PFSK-1 (cell line): Measurements from ENCODE around the gene PFN1.

Experiments used
- FOXP2 ChIP-seq: optimal IDR thresholded peaks from 2 replicates; pipeline ENCODE3; 2011; ENCODE audit warnings: borderline replicate concordance, control low read depth, inconsistent platforms; ENCODE audit not compliant: insufficient read depth; ENCODE audit errors: extremely low read length, extremely low read depth
- POLR2AphosphoS5 ChIP-seq: IDR thresholded peaks from 2 replicates; pipeline ENCODE4 v1.6.1; 2012; ENCODE audit warnings: low read depth, mild to moderate bottlenecking, control low read depth, low read length, moderate library complexity
- SIN3A ChIP-seq: IDR thresholded peaks from 2 replicates; pipeline ENCODE4 v1.6.1; 2012; ENCODE audit warnings: mild to moderate bottlenecking, low read length, moderate library complexity, borderline replicate concordance; ENCODE audit not compliant: insufficient read depth
- TAF1 ChIP-seq: IDR thresholded peaks from 2 replicates; pipeline ENCODE4 v1.6.1; 2012; ENCODE audit warnings: low read length, control low read depth, borderline replicate concordance; ENCODE audit not compliant: insufficient read depth
- TF ChIP-seq, protein P1 (sequence below), 2 experiments: IDR thresholded peaks; 2 replicates each; pipeline versions ENCODE4 v1.6.1 to v1.8.0; 2011 to 2012; ENCODE audit warnings: low read depth in 2 of 2, low read length in 2 of 2, control low read depth in 1 of 2, inconsistent platforms in 1 of 2, mild to moderate bottlenecking in 1 of 2, moderate library complexity in 1 of 2; ENCODE audit not compliant: insufficient read depth in 1 of 2

PFN1 gene

DNA sequence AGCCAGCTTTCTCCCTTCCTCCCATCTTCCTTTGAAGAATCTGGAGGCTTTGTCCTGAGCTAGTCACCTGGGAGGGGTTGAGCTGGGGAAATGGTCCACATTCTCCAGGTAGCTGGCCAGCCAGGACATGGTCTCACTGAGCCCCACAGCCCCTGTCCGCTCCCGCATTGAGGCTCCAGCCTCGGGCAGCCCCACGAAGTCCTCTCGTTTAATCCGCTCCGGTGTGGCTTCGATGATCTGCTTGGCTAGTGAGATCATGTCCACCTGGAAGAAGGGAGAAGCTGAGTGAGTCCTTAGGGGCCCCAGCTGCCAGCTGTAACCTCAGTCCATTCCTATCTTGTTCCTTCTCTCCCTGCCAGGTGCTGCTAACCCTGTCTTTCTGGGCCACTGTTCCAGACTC, 21.9 kb upstream of the PFN1 start:
- no peak for TF ChIP-seq TAF1
- TF ChIP-seq FOXP2 = no peak
- TF ChIP-seq, protein P1, sequence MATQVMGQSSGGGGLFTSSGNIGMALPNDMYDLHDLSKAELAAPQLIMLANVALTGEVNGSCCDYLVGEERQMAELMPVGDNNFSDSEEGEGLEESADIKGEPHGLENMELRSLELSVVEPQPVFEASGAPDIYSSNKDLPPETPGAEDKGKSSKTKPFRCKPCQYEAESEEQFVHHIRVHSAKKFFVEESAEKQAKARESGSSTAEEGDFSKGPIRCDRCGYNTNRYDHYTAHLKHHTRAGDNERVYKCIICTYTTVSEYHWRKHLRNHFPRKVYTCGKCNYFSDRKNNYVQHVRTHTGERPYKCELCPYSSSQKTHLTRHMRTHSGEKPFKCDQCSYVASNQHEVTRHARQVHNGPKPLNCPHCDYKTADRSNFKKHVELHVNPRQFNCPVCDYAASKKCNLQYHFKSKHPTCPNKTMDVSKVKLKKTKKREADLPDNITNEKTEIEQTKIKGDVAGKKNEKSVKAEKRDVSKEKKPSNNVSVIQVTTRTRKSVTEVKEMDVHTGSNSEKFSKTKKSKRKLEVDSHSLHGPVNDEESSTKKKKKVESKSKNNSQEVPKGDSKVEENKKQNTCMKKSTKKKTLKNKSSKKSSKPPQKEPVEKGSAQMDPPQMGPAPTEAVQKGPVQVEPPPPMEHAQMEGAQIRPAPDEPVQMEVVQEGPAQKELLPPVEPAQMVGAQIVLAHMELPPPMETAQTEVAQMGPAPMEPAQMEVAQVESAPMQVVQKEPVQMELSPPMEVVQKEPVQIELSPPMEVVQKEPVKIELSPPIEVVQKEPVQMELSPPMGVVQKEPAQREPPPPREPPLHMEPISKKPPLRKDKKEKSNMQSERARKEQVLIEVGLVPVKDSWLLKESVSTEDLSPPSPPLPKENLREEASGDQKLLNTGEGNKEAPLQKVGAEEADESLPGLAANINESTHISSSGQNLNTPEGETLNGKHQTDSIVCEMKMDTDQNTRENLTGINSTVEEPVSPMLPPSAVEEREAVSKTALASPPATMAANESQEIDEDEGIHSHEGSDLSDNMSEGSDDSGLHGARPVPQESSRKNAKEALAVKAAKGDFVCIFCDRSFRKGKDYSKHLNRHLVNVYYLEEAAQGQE (IDR thresholded peaks at IDR 0.05; ENCODE audit: insufficient read depth in 1 of 2, low read depth in 2 of 2, low read length in 2 of 2) = no peak
- no peak for TF ChIP-seq SIN3A
- TF ChIP-seq POLR2AphosphoS5 = no peak

DNA sequence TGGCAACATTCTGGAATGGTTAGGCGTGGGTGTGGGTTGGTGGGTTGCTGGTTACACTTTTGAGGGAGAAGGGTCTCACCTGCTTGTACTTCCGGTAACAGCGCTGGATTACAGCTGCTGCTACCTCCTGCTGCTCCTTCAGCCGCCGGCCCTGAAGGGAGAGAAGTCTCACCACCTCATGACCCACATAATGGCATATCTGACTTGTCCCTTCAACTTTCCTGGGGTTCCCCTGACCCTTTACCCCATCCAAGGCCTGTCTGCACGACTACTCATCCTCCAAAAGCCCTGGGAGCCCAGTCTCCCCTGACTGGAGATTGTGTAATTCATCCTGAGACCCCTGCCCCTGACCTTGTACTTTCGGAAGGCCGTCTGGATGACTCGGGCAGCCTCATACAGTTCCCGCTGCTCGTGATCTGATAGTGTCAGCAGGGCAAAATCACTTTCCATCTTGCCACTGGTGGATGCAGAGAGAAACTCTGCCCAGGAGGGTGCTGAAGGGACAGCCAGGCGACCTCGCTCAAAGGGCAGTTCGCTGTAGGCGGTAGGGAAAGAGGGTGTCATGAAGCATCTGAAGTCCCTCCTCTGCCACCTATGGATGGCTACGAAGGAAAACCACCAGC, 21.3 kb upstream of the PFN1 start:
- TF ChIP-seq, protein P1 (IDR thresholded peaks at IDR 0.05; ENCODE audit: insufficient read depth in 1 of 2, low read depth in 2 of 2, low read length in 2 of 2) = peak in 1 of 2 experiments; percentile 33; a peak in 1 of 4 replicates
- TF ChIP-seq SIN3A = no peak

DNA sequence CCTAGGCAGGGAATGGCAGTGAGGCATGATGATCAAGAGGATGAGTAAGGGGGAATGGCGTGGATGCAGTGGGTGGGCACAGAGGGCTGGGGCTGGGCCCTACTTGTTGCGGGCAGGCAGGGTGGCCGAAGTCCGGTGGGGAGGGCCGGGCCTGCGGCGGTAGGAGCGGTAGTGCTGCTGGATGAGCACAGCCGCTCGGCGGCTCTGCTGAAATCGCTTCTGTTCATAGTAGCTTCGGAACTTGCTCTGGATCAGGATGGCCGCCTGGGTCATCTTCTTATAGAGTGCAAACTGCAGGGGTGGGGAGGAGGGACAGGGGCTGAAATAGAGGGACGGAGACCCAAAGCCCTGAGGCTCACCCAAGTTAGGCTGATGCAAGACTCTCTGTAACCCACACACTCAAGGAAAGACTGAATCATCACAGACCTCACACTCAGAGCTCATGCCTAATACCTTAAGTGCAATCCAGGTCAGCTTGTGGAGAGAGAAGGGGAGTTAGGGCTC, 20.8 kb upstream of the PFN1 start:
- no peak for TF ChIP-seq SIN3A
- no peak for TF ChIP-seq FOXP2
- TF ChIP-seq, protein P1 (IDR thresholded peaks at IDR 0.05; ENCODE audit: insufficient read depth in 1 of 2, low read depth in 2 of 2, low read length in 2 of 2) = no peak
- TF ChIP-seq POLR2AphosphoS5 = peak; percentile 63
- peak; percentile 34; the same call in 1 of the 2 replicates for TF ChIP-seq TAF1

DNA sequence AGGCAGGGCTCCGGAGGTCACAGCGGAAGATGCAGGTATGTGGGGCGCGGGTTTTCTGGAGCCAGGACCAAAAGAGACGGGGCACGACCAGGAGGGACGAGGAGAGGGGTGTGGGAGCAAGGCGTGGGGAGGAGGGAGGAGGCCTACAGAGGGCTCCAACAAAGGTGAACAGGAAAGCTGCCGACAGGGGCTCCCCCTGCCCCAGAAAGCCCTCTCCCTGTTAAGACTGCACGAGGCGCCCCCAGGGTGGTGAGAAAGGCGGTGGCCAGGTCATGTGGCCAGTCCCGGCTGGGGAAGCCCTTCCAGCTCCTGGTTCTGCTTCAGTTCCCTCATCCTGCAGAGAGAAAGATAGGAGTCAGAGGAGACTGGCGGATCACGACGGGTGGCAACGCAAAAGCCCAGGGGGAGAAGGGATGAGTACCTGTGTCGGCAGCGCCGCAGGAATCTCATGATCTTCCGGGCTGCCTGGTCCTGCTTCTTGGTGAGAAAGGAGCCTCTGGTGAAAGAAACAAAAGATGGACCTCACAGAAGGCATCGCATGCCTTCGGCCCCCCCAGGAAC, 20.2 kb upstream of the PFN1 start:
- TF ChIP-seq FOXP2 = no peak
- no peak for TF ChIP-seq TAF1
- TF ChIP-seq, protein P1 (IDR thresholded peaks at IDR 0.05; ENCODE audit: insufficient read depth in 1 of 2, low read depth in 2 of 2, low read length in 2 of 2) = no peak
- no peak; the same call in 1 of the 2 replicates for TF ChIP-seq POLR2AphosphoS5
- no peak for TF ChIP-seq SIN3A
